Keratinocyte (primary cell): ENCODE results near the gene RTP3. TPM values are rescaled to one million over a fixed set of nuclear protein-coding genes. Genes with fewer than 3 reads are reported as not detected.

Experiments used
- DNase-seq: peaks from one replicate; pipeline ENCODE4 v3.0.0-alpha.2; 2011; ENCODE audit warnings: low read depth, missing footprints, low spot score
- FAIRE-seq: peaks from 2 replicates; lab custom pipeline; 2011; peaks lifted over from hg19 to GRCh38; lab: Jason Lieb, UNC
- H2AFZ ChIP-seq: 2 replicates; pipeline ENCODE4 v1.6.0; 2012; ENCODE audit warnings: low read length, control low read depth, inconsistent platforms; ENCODE audit not compliant: control insufficient read depth
- H3K27ac ChIP-seq: 2 replicates; pipeline ENCODE4 v1.5.1; 2011; ENCODE audit warnings: low read length; ENCODE audit not compliant: control insufficient read depth, insufficient read depth
- H3K27me3 ChIP-seq: 3 replicates; pipeline ENCODE4 v1.6.0; 2011; ENCODE audit warnings: low read length; ENCODE audit not compliant: control insufficient read depth, insufficient read depth; ENCODE audit errors: extremely low read depth
- H3K36me3 ChIP-seq, 2 experiments: 2 replicates in 1 of 2; 3 replicates in 1 of 2; pipeline ENCODE4 v1.5.1; 2011; ENCODE audit warnings: low read length in 2 of 2, mild to moderate bottlenecking in 1 of 2; ENCODE audit not compliant: control insufficient read depth in 2 of 2, insufficient read depth in 2 of 2; ENCODE audit errors: extremely low read depth in 1 of 2
- H3K4me1 ChIP-seq: 3 replicates; pipeline ENCODE4 v1.5.1; 2011; ENCODE audit warnings: low read length; ENCODE audit not compliant: control insufficient read depth, insufficient read depth; ENCODE audit errors: extremely low read depth
- H3K4me2 ChIP-seq: 3 replicates; pipeline ENCODE4 v1.6.0; 2011; ENCODE audit warnings: low read depth, low read length; ENCODE audit not compliant: control insufficient read depth, insufficient read depth; ENCODE audit errors: extremely low read depth
- H3K4me3 ChIP-seq, 3 experiments: fragments of 200-600 bp in 1 of 3; sonication (generic) in 1 of 3; 2 replicates in 2 of 3; 3 replicates in 1 of 3; pipeline ENCODE4 v1.5.1; 2011 to 2016; ENCODE audit warnings: low read length in 3 of 3, mild to moderate bottlenecking in 3 of 3, control low read depth in 2 of 3, inconsistent platforms in 1 of 3, low read depth in 1 of 3, mixed read lengths in 1 of 3, mixed run types in 1 of 3, moderate library complexity in 1 of 3; ENCODE audit not compliant: control insufficient read depth in 2 of 3, insufficient read depth in 2 of 3; ENCODE audit errors: extremely low read depth in 1 of 3
- H3K79me2 ChIP-seq: 2 replicates; pipeline ENCODE4 v1.6.0; 2012; ENCODE audit warnings: low read length; ENCODE audit not compliant: control insufficient read depth, insufficient read depth
- H3K9ac ChIP-seq: 3 replicates; pipeline ENCODE4 v1.6.0; 2011; ENCODE audit warnings: low read length; ENCODE audit not compliant: control insufficient read depth, insufficient read depth; ENCODE audit errors: extremely low read depth
- H3K9me1 ChIP-seq: 3 replicates; pipeline ENCODE4 v1.6.0; 2011; ENCODE audit warnings: low read length; ENCODE audit not compliant: control insufficient read depth, insufficient read depth; ENCODE audit errors: extremely low read depth
- H3K9me3 ChIP-seq: 2 replicates; pipeline ENCODE4 v1.5.1; 2012; ENCODE audit warnings: low read depth, low read length; ENCODE audit not compliant: control insufficient read depth
- H4K20me1 ChIP-seq: 3 replicates; pipeline ENCODE4 v1.6.0; 2011; ENCODE audit warnings: low read length; ENCODE audit not compliant: control insufficient read depth, insufficient read depth; ENCODE audit errors: extremely low read depth
- CTCF ChIP-seq, 3 experiments: IDR thresholded peaks in 1 of 3; conservative IDR thresholded peaks in 1 of 3; optimal IDR thresholded peaks in 1 of 3; 2 replicates in 2 of 3; 3 replicates in 1 of 3; pipeline versions ENCODE3 to v1.5.1; 2011; ENCODE audit warnings: low read length in 3 of 3, mild to moderate bottlenecking in 3 of 3, moderate library complexity in 2 of 3, control low read depth in 1 of 3, inconsistent platforms in 1 of 3; ENCODE audit not compliant: insufficient read depth in 2 of 3; ENCODE audit errors: extremely low read depth in 1 of 3
- EZH2 ChIP-seq: IDR thresholded peaks from one replicate; pipeline ENCODE4 v1.6.1; 2012; ENCODE audit warnings: inconsistent platforms, mild to moderate bottlenecking, low read length, moderate library complexity
- dilution Hi-C: fragments of 300-500 bp; cut with MboI; formaldehyde crosslinking; loops from one replicate; pipeline ENCODE4 v1.7.0; 2020; ENCODE audit warnings: low sequenced_read_pairs; ENCODE audit not compliant: extremely low pct_ligation_motif_present
- polyA minus RNA-seq, 3 experiments: library from RNA; depleted of rRNA, polyadenylated mRNA; stranded (reverse); fragments of >200 nt; gene quantifications; 1 replicate in 1 of 3; 2 replicates in 1 of 3; 3 replicates in 1 of 3; pipeline ENCODE4 v1.2.3, GENCODE V29; 2011
- polyA plus RNA-seq, 5 experiments: library from polyadenylated mRNA; depleted of rRNA in 3 of 5; stranded (reverse) in 3 of 5; stranded (forward) in 1 of 5; unstranded in 1 of 5; fragments of >200 nt; gene quantifications; 1 replicate in 1 of 5; 2 replicates in 3 of 5; 3 replicates in 1 of 5; pipeline versions ENCODE4 v1.2.1 to v1.2.3, GENCODE V29; 2011 to 2012; ENCODE audit warnings: missing spikeins in 2 of 5, low read depth in 1 of 5, low replicate concordance in 1 of 5

Gene RTP3
- polyA plus RNA-seq (not detected in 3 replicates), polyA minus RNA-seq (not detected in 3 replicates)
- not detected for polyA plus RNA-seq (2011; ENCODE audit: low read depth)
- polyA plus RNA-seq (2011; cell fraction: cytosol; rRNA removed): not detected in 2 replicates
- not detected in 2 replicates for polyA plus RNA-seq (2011; cell fraction: nucleus; rRNA removed)
- polyA plus RNA-seq (2012; ENCODE audit: low replicate concordance): not detected in 2 replicates
- polyA minus RNA-seq (2011; cell fraction: cytosol; rRNA and poly(A)+ RNA removed): not detected
- not detected in 2 replicates for polyA minus RNA-seq (2011; cell fraction: nucleus; rRNA and poly(A)+ RNA removed)

- dilution Hi-C loops: loop anchor here (25.0 kb wide), 1 partner anchor 140 kb away; no protein-coding TSS in a partner anchor
- Histone ChIP-seq H3K4me2 (no peak within 1 kb of the TSS), H3K27ac (no peak within 1 kb of the TSS), H2AFZ (no peak within 1 kb of the TSS), H4K20me1 (no peaks in the 10 kb centered on the region), H3K9me3 (no peaks in the 10 kb centered on the region), H3K4me3 (no peak within 1 kb of the TSS), H3K9ac (no peak within 1 kb of the TSS), H3K36me3 (no peaks in the 10 kb centered on the region), H3K79me2 (no peaks in the 10 kb centered on the region), H3K9me1 (no peaks in the 10 kb centered on the region), H3K4me1 (peaks cover 15% of the 10 kb centered on the region), H3K27me3 (no peaks in the 10 kb centered on the region)
- no peak for FAIRE-seq
- no peak for TF ChIP-seq CTCF (optimal IDR thresholded peaks at IDR 0.05 in 1 of 3, IDR thresholded peaks at IDR 0.05 in 1 of 3, conservative IDR thresholded peaks at IDR 0.05 in 1 of 3; ENCODE audit: extremely low read depth in 1 of 3, insufficient read depth in 2 of 3, low read length in 3 of 3)
- no peak for TF ChIP-seq EZH2
- no peak for DNase-seq
Measured at GRCh38 chr3:46497556-46498265, at the start of gene RTP3. TSS of gene RTP3 (plus strand) at chr3:46497976. CDS start at chr3:46498063, 87 bp downstream.

GRCh38 chr3:46448721-46449120, 49.1 kb upstream of the RTP3 start:
- H3K4me2 ChIP-seq: no peak overlapping the region
- TF ChIP-seq EZH2 (no peak), CTCF (optimal IDR thresholded peaks at IDR 0.05 in 1 of 3, IDR thresholded peaks at IDR 0.05 in 1 of 3, conservative IDR thresholded peaks at IDR 0.05 in 1 of 3; ENCODE audit: extremely low read depth in 1 of 3, insufficient read depth in 2 of 3, low read length in 3 of 3) (no peak)
- no peak overlapping the region for H2AFZ ChIP-seq
- no peak overlapping the region for H3K9ac ChIP-seq
- H4K20me1 ChIP-seq: no peaks in the 10 kb centered on the region
- peaks cover 5% of the 10 kb centered on the region for H3K4me1 ChIP-seq
- H3K9me1 ChIP-seq: no peaks in the 10 kb centered on the region
- H3K27ac ChIP-seq: no peak overlapping the region
- FAIRE-seq: no peak
- peaks cover 12% of the 10 kb centered on the region for H3K27me3 ChIP-seq
- no peaks in the 10 kb centered on the region for H3K9me3 ChIP-seq
- dilution Hi-C loops: no loop called here
- no peak overlapping the region for H3K4me3 ChIP-seq
- H3K36me3 ChIP-seq: no peaks in the 10 kb centered on the region
- H3K79me2 ChIP-seq: no peaks in the 10 kb centered on the region
- DNase-seq: no peak
